Measurements from ENCODE around the gene HMGN3. TPM values are rescaled to one million over a fixed set of nuclear protein-coding genes. Genes with fewer than 3 reads are reported as not detected.

HMGN3 gene
- total and polyA plus RNA-seq, 2 of the 4 experiments (the other 2 are of a cell fraction), result 6.8 to 35.5 TPM

DNA sequence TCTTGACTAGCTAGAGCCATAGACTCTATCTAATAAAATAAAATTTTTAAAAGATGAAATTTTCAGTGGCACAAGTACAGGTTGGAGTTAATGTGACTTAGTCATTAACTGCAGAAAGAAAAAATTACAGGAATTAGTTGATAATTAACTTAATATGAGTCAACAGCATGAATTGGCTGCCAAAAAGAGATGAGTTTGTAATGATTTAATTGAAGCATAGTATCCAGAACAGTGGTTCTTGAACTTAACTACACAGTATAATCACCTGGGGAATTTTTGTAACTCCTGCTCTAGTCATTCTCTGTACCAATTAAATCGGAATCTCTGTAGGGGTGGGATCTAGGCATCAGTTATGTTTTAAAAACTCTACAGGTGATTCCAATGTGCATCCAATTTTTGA is 46.3 kb upstream of the HMGN3 start:
- in situ Hi-C loops (cut with MboI; ENCODE audit: low sequenced_read_pairs) (no loop called here), intact Hi-C loops (cut with micrococcal nuclease) (no loop called here), dilution Hi-C loops (cut with HindIII; ENCODE audit: low sequenced_read_pairs, unreplicated experiment) (no loop called here)
- no peaks in the 10 kb centered on the region for H3K36me3 ChIP-seq (ENCODE audit: control insufficient read depth, insufficient read depth, low read length)
- TF ChIP-seq POLR2A (IDR thresholded peaks at IDR 0.05; ENCODE audit: low read depth, low read length) (no peak), CEBPB (IDR thresholded peaks at IDR 0.05; ENCODE audit: low read depth, low read length) (no peak)
- H2AFZ ChIP-seq (replicated peaks; ENCODE audit: low read length, poor library complexity), result no peak overlapping the region
- no peaks in the 10 kb centered on the region for H4K20me1 ChIP-seq (ENCODE audit: insufficient read depth, low read length)
- no peak overlapping the region for H3K4me3 ChIP-seq (ENCODE audit: insufficient read depth, low read depth, low read length)
- no peak overlapping the region for H3K4ac ChIP-seq (ENCODE audit: low read depth, low read length)
- H3K56ac ChIP-seq (ENCODE audit: extremely low read depth, insufficient read depth, low read length), result no peak overlapping the region
- no peak for ATAC-seq (ENCODE audit: low read depth)
- BruUV-seq (replicated peaks), result no TSS peak
- no peak overlapping the region for H2AK9ac ChIP-seq (replicated peaks; ENCODE audit: low read depth, low read length, poor library complexity)
- no peaks in the 10 kb centered on the region for H3K79me1 ChIP-seq (ENCODE audit: low read depth in 1 of 2, low read length in 2 of 2)
- no peak overlapping the region for H3K4me2 ChIP-seq (ENCODE audit: low read depth, low read length)
- H2AK5ac ChIP-seq (ENCODE audit: low read depth, low read length), result no peak overlapping the region
- H3K18ac ChIP-seq (ENCODE audit: low read depth, low read length), result no peak overlapping the region
- H3K27ac ChIP-seq (ENCODE audit: insufficient read depth, low read length), result no peak overlapping the region
- POLR2A ChIA-PET (ENCODE audit: unreplicated experiment), result no interaction called here
- no peak overlapping the region for H2BK5ac ChIP-seq (ENCODE audit: low read depth, low read length, poor library complexity, severe bottlenecking)
- H2BK15ac ChIP-seq (ENCODE audit: low read depth, low read length), result no peak overlapping the region
- H2BK120ac ChIP-seq (ENCODE audit: low read depth, low read length), result no peak overlapping the region
- H3K4me1 ChIP-seq (ENCODE audit: control insufficient read depth, insufficient read depth, low read length), result no peaks in the 10 kb centered on the region
- no peak overlapping the region for H3K23ac ChIP-seq (ENCODE audit: low read depth, low read length)
- H4K91ac ChIP-seq (ENCODE audit: insufficient read depth, low read depth, low read length), result no peak overlapping the region
- no peaks in the 10 kb centered on the region for H3K9me1 ChIP-seq (ENCODE audit: insufficient read depth, low read length)
- H4K5ac ChIP-seq (ENCODE audit: low read depth, low read length), result no peak overlapping the region
- no peaks in the 10 kb centered on the region for H3K27me3 ChIP-seq (ENCODE audit: control insufficient read depth, insufficient read depth, low read length)
- no peak overlapping the region for H2BK20ac ChIP-seq (ENCODE audit: low read depth, low read length)
- H3K9me3 ChIP-seq (ENCODE audit: control insufficient read depth, insufficient read depth, low read length), result no peaks in the 10 kb centered on the region
- DNase-seq, result no peak
- H4K8ac ChIP-seq (ENCODE audit: low read depth in 2 of 2, low read length in 2 of 2), result no peak overlapping the region
- H3K9ac ChIP-seq (ENCODE audit: low read depth, low read length), result no peak overlapping the region
- no CpG with 5 or more reads among the region's 1 CpG for WGBS, 2 experiments (ENCODE audit: extremely low coverage in 2 of 2, insufficient read length in 1 of 2)
- H3K14ac ChIP-seq (replicated peaks; ENCODE audit: low read depth, low read length), result no peak overlapping the region
- CTCF ChIA-PET, result interaction anchor here (0.6 kb wide), 1 partner anchor 708 kb away, joined by 3 read pairs; no protein-coding TSS in a partner anchor
